ENCODE measurements around the gene CXCL17.

DNA sequence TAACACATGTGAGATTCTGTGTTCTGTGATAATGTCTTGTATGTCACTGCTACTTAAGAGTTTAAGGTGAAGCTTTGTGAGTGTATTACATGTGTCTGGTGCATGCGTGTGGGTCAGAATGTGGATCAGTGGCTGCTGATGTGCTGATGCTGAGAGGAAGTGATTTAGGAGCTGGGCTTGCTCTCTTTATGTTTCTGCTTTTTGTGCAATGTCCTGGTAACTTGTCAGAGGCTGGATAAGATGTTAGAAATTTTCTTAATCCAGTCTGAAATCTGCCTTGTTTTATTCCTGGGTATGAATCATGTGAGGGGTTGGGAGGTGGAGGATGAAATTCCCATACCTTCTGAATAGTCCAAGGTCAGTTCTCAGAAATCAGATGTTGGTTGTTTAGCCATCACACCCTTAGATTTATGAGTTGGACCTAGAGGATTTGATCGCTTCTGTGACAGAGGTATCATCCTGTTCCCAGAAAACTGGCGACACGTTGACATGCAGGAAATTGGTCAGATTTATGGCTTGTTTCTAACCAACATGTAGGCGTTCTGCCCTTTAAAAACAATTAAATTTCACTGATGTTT, 24.5 kb upstream of the CXCL17 start:
- TF ChIP-seq, protein P1, sequence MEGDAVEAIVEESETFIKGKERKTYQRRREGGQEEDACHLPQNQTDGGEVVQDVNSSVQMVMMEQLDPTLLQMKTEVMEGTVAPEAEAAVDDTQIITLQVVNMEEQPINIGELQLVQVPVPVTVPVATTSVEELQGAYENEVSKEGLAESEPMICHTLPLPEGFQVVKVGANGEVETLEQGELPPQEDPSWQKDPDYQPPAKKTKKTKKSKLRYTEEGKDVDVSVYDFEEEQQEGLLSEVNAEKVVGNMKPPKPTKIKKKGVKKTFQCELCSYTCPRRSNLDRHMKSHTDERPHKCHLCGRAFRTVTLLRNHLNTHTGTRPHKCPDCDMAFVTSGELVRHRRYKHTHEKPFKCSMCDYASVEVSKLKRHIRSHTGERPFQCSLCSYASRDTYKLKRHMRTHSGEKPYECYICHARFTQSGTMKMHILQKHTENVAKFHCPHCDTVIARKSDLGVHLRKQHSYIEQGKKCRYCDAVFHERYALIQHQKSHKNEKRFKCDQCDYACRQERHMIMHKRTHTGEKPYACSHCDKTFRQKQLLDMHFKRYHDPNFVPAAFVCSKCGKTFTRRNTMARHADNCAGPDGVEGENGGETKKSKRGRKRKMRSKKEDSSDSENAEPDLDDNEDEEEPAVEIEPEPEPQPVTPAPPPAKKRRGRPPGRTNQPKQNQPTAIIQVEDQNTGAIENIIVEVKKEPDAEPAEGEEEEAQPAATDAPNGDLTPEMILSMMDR (IDR thresholded peaks at IDR 0.05), result no peak
- TF ChIP-seq EZH2 (IDR thresholded peaks at IDR 0.05; ENCODE audit: borderline replicate concordance, insufficient read depth, low read depth, low read length, poor library complexity, severe bottlenecking), result no peak
